ENCODE measurements around the gene SLC25A21. TPM values are rescaled to one million over a fixed set of nuclear protein-coding genes. Genes with fewer than 3 reads are reported as not detected.
"Not testable (repeated sequence)": the region's sequence is repeated elsewhere in the genome, so short reads cannot be mapped to it uniquely, and the experiment has no call there.

Gene SLC25A21
- total RNA-seq, 1 donor from 2014 or later = not detected

DNA sequence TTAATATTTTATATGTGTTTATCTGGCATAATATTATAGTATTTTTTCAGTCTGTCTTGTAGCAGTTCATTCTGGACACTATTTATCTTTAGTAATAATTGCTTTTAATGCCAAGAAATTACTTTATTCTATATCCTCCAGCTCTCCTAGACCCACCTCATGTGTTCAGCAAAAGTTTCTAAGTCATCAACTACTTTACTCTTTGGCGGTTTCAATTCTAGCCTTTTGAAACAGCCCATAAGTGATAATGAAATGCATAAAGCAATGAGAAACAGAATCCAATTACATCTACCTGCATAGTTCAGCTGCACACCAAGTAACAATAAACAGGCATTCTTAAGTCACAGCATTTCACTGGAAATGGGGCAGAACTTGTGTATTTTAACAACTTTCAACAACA is 225.5 kb downstream of the SLC25A21 start:
- intact Hi-C loops (cut with micrococcal nuclease) = no loop called here

DNA sequence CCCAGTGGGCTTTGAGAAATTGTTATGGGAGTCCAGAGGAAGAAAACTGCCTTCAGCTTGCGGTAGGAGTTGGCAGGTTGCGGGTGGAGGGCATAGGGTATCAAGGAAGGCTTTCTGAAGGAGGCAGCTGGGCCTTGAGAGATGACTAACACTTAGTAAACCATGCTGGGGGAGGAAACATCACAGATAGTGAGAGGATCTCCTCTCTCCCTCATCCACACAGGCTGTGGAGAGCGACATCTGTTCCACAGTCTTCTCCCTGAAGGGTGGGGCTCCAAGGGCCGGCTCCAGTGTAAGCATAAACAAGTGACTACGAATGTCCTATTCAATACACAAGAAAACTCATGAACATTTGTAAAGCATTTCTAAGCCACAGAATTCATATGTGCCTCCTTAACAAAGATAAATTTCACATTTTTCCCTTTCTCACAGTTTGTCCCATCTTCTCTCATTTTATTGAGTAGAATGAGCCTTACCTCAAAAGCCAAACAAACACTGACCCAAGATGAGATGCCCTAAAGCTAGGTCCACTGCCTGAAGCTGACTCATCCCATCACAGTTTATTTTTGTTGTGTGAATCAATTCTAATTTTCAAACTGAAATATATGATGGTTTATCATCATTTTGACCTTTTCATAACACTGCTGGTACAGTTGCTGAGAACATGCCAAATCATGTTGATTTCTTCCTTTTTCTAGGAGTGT is 227.9 kb downstream of the SLC25A21 start:
- intact Hi-C loops (cut with micrococcal nuclease) = no loop called here

GRCh38 chr14:36942522-36943245 is 229.7 kb downstream of the SLC25A21 start:
- intact Hi-C loops (cut with micrococcal nuclease) = loop anchor here (2.0 kb wide), 1 partner anchor 388 kb away; no protein-coding TSS in a partner anchor

DNA sequence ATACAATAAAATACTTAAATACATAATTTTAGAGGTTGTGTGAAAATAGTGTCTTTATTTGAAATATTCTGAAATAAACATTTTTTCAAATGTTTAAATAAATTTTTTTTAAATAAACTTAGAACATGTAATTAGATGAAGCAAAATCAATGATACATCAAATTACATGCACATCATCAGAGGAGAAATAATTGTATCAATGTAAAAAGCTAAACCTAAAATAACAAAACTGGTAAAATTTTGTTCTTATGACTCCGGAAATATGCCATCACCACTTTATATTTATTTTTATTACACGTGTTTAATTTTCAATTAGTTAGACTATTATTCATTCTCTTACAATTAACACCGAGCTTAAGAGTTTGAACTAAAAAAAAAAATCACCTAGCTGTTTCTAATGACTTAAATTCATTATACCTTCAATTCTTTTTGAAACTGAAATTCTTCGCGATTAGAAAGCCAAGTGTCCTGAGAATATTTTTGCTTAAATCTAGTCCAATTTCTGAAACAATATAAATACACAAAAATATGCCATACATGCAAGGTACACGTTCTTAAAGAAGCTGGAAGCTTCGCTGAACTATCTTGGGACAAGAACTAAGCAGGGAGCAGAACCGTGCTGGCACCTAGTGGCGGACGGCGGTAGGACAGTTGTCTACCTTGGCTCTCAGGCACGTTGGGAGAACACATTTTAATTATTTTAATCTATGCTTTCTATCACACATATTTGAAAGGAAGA is 230.5 kb downstream of the SLC25A21 start:
- intact Hi-C loops (cut with micrococcal nuclease) = loop anchor here (2.0 kb wide), 1 partner anchor 387 kb away; no protein-coding TSS in a partner anchor

GRCh38 chr14:36940476-36940875 is 231.9 kb downstream of the SLC25A21 start:
- intact Hi-C loops (cut with micrococcal nuclease) = no loop called here

- intact Hi-C loops (cut with micrococcal nuclease) = no loop called here
Observed at GRCh38 chr14:36939265-36939664, 233.1 kb downstream of the SLC25A21 start.

DNA sequence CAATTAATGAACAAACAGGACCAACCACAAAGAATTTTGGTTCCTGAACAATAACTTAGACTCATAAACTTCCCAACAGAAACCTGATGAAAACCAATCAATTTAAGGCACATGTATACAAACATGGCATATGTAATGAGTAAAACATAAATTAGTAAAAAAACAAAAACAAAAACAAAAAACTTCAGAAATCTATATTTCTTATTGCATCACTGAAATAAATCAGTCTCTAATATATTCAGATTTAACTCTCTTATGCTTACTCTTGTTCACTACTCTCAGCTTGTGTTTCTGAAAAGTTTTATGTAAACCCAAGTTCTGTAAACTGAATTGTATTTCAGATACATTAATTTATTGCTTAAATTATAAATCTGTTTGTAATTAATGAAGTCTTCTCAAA is 233.7 kb downstream of the SLC25A21 start:
- intact Hi-C loops (cut with micrococcal nuclease) = no loop called here

DNA sequence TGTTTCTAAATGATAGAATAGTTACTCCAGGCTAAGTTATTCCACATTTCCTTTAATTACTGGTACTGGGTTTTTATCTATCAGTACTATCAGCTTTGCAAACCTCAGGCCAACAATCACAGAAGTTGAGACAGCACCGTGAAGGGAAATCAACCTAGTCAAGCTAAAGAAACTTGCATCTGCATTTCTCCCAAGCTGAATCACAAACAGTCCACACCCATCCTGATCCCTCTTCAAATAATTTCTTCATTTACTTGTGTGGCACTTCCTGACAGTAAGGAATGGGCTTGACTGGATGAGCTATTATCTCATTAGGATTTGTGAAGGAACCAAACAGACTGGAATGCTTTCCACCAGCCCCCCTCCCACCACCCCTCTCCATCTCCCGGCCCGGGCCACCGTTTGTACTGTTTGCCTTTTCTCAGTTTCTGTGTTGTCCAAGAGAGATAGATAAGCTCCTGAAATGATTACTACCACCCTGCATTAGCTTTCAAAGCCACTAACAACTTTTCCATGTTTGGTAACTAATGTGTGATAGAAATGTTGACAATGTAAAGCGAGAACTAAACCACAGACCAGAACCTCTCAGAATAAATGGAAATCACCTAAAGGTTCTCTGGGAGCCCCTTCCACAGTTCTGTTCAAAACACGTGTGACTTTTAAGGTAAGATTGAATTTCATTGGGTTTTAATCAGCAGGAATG is 236.3 kb downstream of the SLC25A21 start:
- intact Hi-C loops (cut with micrococcal nuclease) = no loop called here

DNA sequence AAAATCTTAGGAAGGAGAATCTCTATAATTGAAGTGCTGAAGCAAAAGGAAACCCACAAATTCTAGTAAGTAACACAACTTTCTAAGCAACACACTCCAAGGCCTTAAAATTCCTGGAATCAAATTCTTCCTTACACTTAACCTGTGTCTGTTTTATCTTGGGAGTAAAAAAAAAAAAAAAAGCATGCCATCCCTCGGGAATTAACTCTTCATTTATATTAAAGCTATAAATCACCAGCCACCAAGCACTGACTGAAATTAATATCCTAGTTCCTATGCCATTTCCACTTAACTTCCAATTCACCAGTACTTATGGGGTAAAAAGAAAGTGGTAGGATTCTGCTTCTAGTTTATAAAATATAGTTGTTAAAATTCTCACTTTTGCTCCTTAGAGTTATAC is 238.1 kb downstream of the SLC25A21 start:
- intact Hi-C loops (cut with micrococcal nuclease) = no loop called here

DNA sequence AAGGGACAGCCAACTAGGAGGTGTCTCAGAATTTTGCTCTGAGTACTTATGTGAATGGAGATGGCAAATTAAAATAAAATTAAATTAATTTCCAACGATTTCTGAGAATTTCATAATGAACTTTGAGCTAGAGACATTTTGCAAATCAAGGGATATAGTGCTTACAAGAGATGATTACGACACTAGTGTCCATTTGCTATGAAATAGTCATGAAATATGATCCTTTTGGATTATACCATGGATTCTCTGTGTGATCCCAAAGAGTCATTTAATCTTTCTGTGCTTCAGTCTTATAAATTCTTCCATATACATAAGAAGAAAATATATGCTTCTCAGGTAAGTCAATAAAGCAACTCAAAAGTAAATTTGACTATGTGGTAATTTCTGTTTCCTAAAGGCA is 240.6 kb downstream of the SLC25A21 start:
- intact Hi-C loops (cut with micrococcal nuclease) = no loop called here

DNA sequence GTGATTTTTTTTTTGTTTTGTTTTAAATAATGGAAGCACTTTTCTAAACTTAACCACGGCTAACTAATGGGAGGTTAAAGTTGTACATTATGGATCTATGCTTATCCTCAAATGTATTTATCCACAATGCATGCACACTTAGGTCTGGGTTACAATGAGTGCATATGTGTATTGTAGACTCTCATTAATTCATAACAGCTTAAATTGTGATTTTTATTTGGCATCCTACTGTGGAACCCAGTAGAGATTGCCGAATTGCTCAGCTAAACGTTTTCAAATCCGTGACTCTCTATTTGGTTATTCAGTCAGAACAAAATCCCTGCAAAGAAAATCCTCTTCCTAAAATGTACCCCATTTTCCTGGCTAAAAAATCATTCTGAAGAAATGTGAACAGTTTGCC is 244.0 kb downstream of the SLC25A21 start:
- intact Hi-C loops (cut with micrococcal nuclease) = no loop called here

DNA sequence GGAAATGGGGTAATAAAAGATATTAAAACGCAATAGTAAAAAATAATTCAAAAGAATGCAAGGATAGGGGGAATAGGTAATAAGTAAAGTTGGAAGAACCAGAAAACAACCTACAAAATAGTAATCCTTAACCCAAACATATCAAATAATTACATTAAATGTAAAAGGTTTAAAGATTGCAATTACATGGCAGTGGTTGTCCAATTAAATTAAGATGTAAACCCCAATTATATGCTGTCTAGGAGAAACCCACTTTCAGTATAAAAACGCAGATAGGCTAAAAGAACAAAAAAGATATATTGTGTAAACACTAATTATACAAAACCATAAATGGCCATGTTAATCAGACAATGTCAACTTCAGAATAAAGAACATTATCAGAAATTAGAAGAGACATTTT is 247.3 kb downstream of the SLC25A21 start:
- intact Hi-C loops (cut with micrococcal nuclease) = no loop called here

DNA sequence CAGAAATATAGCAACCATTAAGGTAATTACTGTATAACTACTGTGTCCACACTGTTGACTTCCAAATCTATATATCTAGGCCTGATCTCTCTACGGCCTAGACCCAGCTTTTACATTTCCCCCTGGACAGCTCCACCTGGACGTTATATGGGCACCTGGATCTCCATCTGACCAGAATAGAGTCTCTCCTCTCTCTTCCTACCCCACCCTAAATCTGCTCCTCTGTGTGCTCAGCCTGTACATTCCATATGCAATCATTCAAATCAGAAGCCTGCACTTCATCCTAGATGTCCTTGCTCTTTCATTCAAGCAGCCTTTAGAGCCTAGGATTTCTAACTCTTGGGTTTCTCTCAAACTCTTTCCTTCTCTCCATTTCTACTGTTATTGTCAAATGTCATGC is 255.7 kb downstream of the SLC25A21 start:
- intact Hi-C loops (cut with micrococcal nuclease) = no loop called here

DNA sequence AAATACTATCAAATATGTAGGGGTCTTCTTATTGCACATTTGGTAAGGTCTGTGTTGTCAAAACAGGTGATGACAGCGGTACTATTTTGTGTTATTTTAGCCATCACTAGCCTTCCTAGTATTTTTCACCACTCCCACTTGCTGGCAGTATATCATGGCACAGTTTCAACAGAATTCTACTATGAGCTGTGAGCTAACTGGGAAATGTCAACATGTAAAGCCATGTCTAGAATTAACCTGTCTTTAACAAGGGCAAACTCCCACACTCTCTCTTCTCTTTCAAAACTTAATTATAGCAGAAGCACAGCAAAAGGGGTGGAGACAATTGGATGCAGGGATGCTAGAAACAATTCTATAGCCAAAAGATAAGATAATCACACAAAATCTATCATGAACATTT is 257.3 kb downstream of the SLC25A21 start:
- intact Hi-C loops (cut with micrococcal nuclease) = no loop called here

GRCh38 chr14:36910578-36910977 is 261.8 kb downstream of the SLC25A21 start:
- intact Hi-C loops (cut with micrococcal nuclease) = no loop called here

- intact Hi-C loops (cut with micrococcal nuclease) = no loop called here
Observed at GRCh38 chr14:36905272-36905888, 267.0 kb downstream of the SLC25A21 start.

DNA sequence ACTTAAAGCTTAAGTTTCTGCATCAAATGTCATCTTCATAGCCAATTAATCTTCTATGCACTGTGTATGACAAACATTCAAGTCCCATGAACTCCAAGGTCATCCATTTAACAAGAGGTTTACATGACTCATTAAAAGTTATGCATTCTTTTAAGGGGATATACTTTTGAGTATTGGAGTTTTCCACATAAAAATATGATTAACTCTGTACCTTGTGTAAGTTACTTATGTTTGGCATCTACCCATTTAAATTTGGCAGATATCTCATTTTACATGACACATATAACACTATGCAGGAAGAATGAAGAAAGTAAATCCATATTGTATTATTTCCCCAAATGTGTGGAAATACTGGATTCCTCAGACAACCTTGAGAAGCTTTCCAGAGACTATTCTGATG is 270.5 kb downstream of the SLC25A21 start:
- intact Hi-C loops (cut with micrococcal nuclease) = no loop called here

GRCh38 chr14:36900846-36901245 is 271.6 kb downstream of the SLC25A21 start:
- intact Hi-C loops (cut with micrococcal nuclease) = no loop called here

- intact Hi-C loops (cut with micrococcal nuclease) = not testable (repeated sequence)
Observed at GRCh38 chr14:36896300-36896699, 276.1 kb downstream of the SLC25A21 start.

GRCh38 chr14:36884049-36884448 is 288.4 kb downstream of the SLC25A21 start:
- intact Hi-C loops (cut with micrococcal nuclease) = no loop called here

GRCh38 chr14:36880276-36880675 is 292.1 kb downstream of the SLC25A21 start:
- intact Hi-C loops (cut with micrococcal nuclease) = no loop called here
